ENCODE measurements around the gene LIMK2.
"Not testable (repeated sequence)": the region's sequence is repeated elsewhere in the genome, so short reads cannot be mapped to it uniquely, and the experiment has no call there.

Gene LIMK2

DNA sequence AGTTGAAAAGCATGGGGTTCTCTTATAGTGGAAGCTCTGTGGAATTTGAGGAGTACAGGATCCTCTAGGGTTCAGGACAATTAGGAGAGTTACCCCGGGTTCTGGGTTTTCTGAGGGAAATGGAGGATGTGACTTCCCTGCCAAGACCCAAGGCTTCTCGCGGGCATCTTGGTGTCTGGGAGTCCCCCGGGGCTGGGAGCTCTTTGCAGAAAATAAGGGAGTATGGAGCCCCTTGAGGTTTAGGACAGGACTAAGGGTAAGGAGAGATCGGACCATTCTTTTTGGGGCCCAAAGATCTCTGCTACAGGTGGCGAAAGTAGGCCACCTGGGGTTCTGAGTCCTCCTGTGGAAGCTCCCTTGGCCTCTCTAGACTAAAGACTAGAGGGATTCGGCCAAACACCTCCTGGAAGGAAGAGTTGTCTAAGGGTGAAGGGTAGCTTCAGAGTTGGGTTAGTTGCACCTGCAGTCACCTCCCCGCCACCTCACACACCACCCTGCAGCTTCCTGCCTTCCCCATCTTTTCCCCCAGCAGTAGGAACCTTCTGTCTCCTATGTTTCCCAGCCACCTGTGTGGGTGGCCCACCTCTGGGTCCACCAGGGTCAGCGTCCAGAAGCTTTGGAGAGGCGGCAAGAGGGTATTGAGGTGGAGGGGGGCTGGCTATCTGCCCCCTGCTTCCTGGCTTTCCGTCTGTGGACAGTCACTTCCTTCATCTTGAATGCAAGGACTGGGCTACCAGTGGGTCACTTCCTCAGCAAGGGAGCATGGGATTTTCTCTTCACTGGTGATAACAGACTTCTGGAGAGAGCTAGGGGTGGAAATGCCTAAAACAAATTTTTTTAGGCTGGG, 908 bp downstream of the LIMK2 start:
- peak overlapping the region; percentile 90 for H3K4me3 ChIP-seq (ENCODE audit: low read depth, low read length)
- no peak for DNase-seq (ENCODE audit: low read depth, low spot score)
- TF ChIP-seq, protein P1, sequence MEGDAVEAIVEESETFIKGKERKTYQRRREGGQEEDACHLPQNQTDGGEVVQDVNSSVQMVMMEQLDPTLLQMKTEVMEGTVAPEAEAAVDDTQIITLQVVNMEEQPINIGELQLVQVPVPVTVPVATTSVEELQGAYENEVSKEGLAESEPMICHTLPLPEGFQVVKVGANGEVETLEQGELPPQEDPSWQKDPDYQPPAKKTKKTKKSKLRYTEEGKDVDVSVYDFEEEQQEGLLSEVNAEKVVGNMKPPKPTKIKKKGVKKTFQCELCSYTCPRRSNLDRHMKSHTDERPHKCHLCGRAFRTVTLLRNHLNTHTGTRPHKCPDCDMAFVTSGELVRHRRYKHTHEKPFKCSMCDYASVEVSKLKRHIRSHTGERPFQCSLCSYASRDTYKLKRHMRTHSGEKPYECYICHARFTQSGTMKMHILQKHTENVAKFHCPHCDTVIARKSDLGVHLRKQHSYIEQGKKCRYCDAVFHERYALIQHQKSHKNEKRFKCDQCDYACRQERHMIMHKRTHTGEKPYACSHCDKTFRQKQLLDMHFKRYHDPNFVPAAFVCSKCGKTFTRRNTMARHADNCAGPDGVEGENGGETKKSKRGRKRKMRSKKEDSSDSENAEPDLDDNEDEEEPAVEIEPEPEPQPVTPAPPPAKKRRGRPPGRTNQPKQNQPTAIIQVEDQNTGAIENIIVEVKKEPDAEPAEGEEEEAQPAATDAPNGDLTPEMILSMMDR (IDR thresholded peaks at IDR 0.05; ENCODE audit: low read depth, low read length), result no peak
- in situ Hi-C loops (cut with HindIII; ENCODE audit: low sequenced_read_pairs), result no loop called here

GRCh38 chr22:31215018-31215535, 3.0 kb downstream of the LIMK2 start:
- TF ChIP-seq, protein P1 (IDR thresholded peaks at IDR 0.05; ENCODE audit: low read depth, low read length), result no peak
- in situ Hi-C loops (cut with HindIII; ENCODE audit: low sequenced_read_pairs), result no loop called here
- no peak overlapping the region for H3K4me3 ChIP-seq (ENCODE audit: low read depth, low read length)
- DNase-seq (ENCODE audit: low read depth, low spot score), result no peak

DNA sequence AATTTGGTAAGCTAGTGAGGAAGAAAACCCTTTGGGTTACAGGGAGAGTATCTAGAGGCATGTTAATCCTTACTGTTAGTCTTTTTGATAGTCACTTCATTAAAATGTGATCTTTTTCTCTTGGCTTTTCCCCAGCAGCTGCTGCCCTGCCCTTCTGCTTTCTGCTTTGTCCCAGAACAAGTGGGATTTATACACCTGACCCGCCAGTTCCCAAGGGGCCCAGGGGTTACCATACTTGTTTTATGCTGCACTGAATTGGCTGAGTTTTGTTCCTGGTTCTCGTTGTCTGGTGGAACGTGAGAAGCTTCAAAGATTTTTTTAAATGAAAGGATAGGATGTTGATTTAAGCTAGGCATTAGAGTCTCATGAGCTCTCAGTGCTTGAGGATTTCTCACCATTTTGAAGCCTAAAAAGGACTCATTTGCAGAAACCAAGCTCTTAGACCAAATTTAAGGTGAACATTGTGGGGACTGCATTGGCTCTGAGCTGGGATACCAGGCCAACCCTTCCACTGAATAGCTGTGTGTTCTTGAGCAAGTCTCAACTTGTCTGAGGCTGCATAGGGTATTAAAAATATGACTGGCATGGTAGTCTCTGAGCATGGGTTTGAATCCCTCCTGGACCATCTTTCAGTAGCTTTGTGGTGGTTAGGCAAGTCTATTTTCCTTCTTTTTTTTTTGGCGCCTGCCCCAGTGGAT, 6.6 kb downstream of the LIMK2 start:
- in situ Hi-C loops (cut with HindIII; ENCODE audit: low sequenced_read_pairs), result no loop called here

GRCh38 chr22:31221084-31221483, 9.0 kb downstream of the LIMK2 start:
- no peak for DNase-seq (ENCODE audit: low read depth, low spot score)
- TF ChIP-seq, protein P1 (IDR thresholded peaks at IDR 0.05; ENCODE audit: low read depth, low read length), result no peak
- H3K4me3 ChIP-seq (ENCODE audit: low read depth, low read length), result no peak overlapping the region
- in situ Hi-C loops (cut with HindIII; ENCODE audit: low sequenced_read_pairs), result no loop called here

More for the DNA sequence above, 6.6 kb downstream of the LIMK2 start:
- DNase-seq (ENCODE audit: low read depth, low spot score), result no peak
- H3K4me3 ChIP-seq (ENCODE audit: low read depth, low read length), result no peak overlapping the region
- TF ChIP-seq, protein P1 (IDR thresholded peaks at IDR 0.05; ENCODE audit: low read depth, low read length), result no peak

- no peak for DNase-seq (ENCODE audit: low read depth, low spot score)
- H3K4me3 ChIP-seq (ENCODE audit: low read depth, low read length), result no peak overlapping the region
- in situ Hi-C loops (cut with HindIII; ENCODE audit: low sequenced_read_pairs), result no loop called here
- TF ChIP-seq, protein P1 (IDR thresholded peaks at IDR 0.05; ENCODE audit: low read depth, low read length), result no peak
These were observed 10.6 kb downstream of the LIMK2 start for GRCh38 chr22:31222736-31223135.

- no peak overlapping the region for H3K4me3 ChIP-seq (ENCODE audit: low read depth, low read length)
- in situ Hi-C loops (cut with HindIII; ENCODE audit: low sequenced_read_pairs), result no loop called here
- no peak for DNase-seq (ENCODE audit: low read depth, low spot score)
- TF ChIP-seq, protein P1 (IDR thresholded peaks at IDR 0.05; ENCODE audit: low read depth, low read length), result no peak
These were observed 11.7 kb downstream of the LIMK2 start for GRCh38 chr22:31223786-31224191.

DNA sequence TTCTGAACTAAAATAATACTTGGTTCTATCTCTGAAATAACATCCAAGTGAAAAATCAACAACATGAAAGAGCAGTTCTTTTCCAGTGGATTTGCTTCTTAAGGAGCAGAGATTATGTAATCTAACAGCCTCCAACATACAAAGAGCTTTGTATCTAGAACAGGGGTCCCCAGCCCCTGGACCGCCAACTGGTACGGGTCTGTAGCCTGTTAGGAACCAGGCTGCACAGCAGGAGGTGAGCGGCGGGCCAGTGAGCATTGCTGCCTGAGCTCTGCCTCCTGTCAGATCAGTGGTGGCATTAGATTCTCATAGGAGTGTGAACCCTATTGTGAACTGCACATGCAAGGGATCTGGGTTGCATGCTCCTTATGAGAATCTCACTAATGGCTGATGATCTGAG, 12.6 kb downstream of the LIMK2 start:
- DNase-seq (ENCODE audit: low read depth, low spot score); H3K4me3 ChIP-seq (ENCODE audit: low read depth, low read length); in situ Hi-C loops (cut with HindIII; ENCODE audit: low sequenced_read_pairs): not testable (repeated sequence)

Measured in astrocyte of the spinal cord (primary cell).